DMS153 (cell line): ENCODE measurements around the gene TM4SF4.
A peak's percentile ranks its signal among the peaks of the same experiment; 100 is the strongest.
"Not testable (repeated sequence)": the region's sequence is repeated elsewhere in the genome, so short reads cannot be mapped to it uniquely, and the experiment has no call there.

Experiments
- DNase-seq: peaks from one replicate; lab custom pipeline; 2025; lab: John Stamatoyannopoulos, UW

The TM4SF4 gene, protein sequence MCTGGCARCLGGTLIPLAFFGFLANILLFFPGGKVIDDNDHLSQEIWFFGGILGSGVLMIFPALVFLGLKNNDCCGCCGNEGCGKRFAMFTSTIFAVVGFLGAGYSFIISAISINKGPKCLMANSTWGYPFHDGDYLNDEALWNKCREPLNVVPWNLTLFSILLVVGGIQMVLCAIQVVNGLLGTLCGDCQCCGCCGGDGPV

GRCh38 chr3:149474250-149474817 is at the start of gene TM4SF4:
Gene TM4SF4 (plus strand): TSS chr3:149474697. CDS start chr3:149474878, 181 bp downstream.
- DNase-seq = no peak

- DNase-seq = no peak
Measured at GRCh38 chr3:149424918-149425317, 49.6 kb upstream of the TM4SF4 start.

GRCh38 chr3:149426325-149426724 is 48.2 kb upstream of the TM4SF4 start:
- DNase-seq = no peak

- DNase-seq = no peak
Measured at GRCh38 chr3:149428087-149428486, 46.4 kb upstream of the TM4SF4 start.

- DNase-seq = no peak
Measured at GRCh38 chr3:149430216-149430615, 44.3 kb upstream of the TM4SF4 start.

- no peak for DNase-seq
Measured at GRCh38 chr3:149432149-149432548, 42.3 kb upstream of the TM4SF4 start.

DNA sequence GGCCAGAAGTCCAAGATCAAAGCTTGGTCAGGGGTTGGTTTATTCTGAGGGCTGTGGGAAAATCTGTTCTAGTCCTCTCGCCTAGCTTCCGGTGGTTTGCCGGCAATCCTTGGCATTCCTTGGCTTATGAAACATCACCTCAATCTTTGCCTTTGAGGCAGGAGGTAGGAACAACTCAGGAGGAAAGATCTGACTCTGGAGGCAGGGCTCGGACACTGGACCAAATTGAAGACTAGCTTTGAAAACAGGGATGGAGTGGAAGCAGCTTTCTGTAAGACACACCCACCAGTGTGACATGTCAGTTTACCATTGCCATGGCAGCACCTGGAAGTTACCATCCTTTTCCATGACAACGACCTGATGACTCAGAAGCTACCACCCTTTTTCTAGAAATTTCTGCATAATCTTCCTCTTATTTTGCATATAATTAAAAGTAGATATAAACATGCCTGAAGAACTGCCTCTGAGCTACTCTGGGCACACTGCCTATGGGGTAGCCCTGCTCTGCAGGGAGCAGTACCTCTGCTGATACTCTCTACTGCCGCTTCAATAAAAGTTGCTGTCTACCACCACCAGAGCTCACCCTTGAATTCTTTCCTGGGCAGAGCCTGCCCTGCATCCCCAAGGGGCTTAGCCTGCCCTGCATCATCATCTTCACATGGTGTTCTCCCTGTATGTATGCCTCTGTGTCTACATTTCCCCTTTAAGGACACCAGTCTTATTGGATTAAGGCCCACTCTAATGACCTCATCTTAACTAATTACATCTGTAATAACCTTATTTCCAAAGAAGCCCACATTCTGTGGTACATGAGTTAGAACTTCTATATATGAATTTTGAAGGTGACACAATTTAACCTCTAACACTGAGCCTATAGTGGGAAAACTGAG is 38.3 kb upstream of the TM4SF4 start:
- DNase-seq = no peak

DNA sequence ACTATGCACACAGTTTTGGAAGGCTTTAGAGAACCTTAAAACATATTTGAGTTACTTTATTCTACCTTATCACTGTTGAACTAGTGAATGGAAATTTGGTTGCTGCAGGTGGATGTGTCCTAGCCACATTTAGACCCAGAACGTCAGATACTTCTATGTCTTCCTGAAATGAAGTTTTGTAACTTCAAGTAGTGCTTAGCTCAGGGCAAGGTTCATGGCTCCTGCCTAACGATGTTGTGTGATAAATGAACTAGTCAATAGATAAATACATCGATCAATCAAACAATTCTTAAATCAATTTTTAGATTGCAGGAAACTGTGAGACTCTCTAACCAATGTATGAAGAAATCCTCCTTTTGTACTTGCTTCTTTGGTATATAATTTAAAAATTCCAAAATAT is 37.2 kb upstream of the TM4SF4 start:
- DNase-seq = no peak

GRCh38 chr3:149437710-149438109 is 36.8 kb upstream of the TM4SF4 start:
- DNase-seq = no peak

- no peak for DNase-seq
Measured at GRCh38 chr3:149438981-149439380, 35.5 kb upstream of the TM4SF4 start.

DNA sequence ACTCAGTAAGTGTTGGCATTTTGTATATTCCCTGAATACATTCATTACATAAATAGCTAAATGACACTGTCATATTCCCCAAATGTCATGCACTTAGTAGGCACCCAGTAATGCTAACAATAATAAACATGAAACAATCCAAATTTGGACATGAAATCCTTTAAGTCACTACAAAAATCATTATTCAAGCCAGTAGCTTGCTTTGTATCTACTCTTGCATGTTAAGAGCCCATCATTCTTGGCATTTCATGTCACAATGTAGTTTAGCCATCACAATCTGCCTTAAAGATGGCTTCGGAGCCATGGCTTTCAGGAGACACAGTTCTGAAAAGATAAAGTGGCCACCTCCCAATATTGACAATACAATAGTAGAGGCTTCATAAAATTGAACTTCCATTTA is 32.9 kb upstream of the TM4SF4 start:
- DNase-seq = no peak

DNA sequence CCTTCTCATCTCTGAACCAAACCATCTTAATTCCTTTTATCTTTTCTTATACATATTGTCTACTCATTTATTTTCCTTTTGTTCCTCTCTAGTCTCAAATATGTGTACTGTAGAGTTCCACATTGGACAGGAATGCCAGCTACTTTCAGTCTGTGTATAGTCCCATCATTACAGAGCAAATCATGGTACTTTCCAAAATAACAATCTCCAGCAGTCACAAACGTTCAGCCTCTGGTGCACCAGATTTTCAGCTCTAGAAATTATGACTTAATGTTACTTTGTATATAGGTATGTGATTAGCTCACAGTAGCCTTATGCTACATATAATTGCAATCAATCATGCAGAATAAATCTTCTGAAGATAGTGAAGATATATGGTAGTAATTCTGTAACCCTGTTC is 32.5 kb upstream of the TM4SF4 start:
- no peak for DNase-seq

- DNase-seq = peak; percentile 13
Measured at GRCh38 chr3:149442851-149443544, 31.5 kb upstream of the TM4SF4 start.

DNA sequence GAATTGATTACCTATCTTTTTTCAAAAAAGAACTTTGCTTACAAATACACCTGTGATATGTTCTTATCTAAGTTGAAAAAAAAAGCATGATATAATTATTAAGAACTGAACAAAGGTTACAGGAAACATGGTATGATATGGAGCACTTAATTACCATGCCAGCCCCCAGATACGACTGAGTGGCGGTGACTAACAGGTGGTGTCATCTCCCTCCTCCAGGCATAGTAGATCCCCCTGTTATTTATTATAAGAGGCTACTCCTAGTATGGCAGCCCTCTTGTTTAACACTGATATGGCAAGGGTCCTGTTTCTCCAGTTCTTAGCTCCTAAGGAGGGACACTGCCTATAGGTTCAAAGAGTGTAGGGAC is 31.0 kb upstream of the TM4SF4 start:
- no peak for DNase-seq

- DNase-seq = not testable (repeated sequence)
Measured at GRCh38 chr3:149444867-149445266, 29.6 kb upstream of the TM4SF4 start.

GRCh38 chr3:149448331-149448831 is 26.1 kb upstream of the TM4SF4 start:
- DNase-seq = no peak

DNA sequence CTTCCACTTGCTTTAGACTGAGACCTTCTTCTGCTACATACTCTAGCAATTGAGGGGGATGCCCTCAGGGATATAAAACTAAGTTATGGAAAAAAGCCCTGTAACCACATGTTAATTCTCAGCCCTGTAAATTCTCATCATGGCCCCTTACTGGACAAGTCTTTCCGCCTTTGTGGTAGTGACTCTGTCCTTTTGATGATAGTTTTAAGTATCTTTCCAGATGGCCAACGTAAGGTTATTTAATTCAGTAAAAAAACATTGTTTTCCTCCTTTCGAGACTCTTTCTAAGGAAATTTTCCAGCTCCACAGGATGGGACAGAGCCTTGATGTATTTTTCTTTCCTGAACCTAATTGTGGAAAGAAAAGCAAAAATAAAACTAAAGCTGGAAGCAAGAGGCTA is 25.3 kb upstream of the TM4SF4 start:
- no peak for DNase-seq

- DNase-seq = no peak
Measured at GRCh38 chr3:149449799-149450198, 24.7 kb upstream of the TM4SF4 start.

GRCh38 chr3:149450281-149450680 is 24.2 kb upstream of the TM4SF4 start:
- DNase-seq = no peak

DNA sequence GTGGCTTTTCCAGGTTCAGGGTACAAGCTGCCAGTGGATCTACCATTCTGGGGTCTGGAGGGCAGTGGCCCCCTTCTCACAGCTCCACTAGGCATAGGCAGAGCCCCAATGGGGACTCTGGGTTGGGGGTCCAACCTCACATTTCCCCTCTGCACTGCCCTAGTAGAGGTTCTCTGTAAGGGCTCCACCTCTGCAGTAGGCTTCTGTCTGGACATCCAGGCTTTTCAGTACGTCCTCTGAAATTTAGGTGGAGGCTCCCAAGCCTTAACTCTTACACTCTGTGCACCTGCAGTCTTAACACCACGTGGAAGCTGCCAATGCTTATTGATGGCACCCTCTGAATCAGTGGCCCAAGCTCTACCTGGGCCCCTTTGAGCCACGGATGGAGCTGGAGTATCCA is 22.5 kb upstream of the TM4SF4 start:
- DNase-seq = no peak

DNA sequence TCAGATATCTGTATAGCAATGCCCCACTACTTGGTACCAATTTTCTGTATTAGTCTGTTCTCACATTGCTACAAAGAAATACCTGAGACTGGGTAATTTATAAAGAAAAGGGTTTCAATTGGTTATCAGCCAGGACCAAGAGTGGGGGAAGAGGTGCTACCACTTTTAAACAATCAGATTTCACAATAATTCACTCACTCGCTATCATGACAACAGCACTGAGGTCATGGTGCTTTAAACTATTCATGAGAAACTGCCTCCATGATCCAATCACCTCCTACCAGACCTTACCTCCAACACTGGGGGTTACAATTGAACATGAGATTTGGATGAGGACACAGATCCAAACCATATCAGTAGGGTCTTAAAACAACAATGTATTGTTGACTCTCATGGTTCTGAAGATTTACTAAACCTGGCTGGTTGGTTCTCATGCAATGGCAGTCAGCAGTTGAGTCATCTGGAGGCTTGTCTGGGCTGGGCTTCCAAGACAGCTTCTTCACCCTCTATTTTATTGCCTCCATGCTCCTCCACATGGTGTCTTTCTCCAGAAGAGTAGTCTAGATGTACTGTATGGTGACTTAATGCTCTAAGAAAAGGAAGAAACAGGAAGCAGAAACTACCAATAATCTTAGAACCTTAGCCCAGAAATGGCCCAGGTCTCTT is 21.2 kb upstream of the TM4SF4 start:
- DNase-seq = no peak

DNA sequence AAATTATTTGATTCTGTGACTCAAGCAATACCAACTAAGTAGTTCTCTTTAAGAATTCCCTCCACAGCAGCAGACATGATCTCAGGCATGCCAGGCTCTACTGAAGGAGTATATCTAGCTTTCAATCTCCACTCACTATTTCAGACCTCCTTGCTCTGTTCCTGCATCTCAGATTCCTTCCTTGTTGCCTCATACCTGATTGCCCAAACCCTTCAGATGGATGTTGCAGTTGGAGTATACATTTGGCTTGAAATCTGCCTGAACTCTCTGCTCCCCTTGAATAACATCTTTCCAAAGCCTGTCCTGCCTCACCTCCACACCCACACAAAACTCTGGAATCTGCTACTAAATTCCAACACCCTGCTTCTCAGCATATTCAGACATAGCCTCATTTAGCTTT is 19.8 kb upstream of the TM4SF4 start:
- DNase-seq = no peak
